ENCODE results near the gene CHD9.
"Not testable (repeated sequence)": the region's sequence is repeated elsewhere in the genome, so short reads cannot be mapped to it uniquely, and the experiment has no call there.

The CHD9 gene

DNA sequence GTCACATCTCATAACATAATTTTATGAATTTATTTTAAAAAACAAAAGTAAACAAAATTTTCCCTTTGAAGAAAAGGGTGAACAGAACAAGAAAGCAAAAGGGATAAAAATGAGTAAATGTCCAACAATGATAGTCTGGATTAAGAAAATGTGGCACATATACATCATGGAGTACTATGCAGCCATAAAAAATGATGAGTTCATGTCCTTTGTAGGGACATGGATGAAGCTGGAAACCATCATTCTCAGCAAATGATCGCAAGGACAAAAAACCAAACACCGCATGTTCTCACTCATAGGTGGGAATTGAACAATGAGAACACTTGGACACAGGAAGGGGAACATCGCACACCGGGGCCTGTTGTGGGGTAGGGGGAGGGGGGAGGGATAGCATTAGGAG, 3.5 kb upstream of the CHD9 start:
- not testable (repeated sequence) for DNase-seq

DNA sequence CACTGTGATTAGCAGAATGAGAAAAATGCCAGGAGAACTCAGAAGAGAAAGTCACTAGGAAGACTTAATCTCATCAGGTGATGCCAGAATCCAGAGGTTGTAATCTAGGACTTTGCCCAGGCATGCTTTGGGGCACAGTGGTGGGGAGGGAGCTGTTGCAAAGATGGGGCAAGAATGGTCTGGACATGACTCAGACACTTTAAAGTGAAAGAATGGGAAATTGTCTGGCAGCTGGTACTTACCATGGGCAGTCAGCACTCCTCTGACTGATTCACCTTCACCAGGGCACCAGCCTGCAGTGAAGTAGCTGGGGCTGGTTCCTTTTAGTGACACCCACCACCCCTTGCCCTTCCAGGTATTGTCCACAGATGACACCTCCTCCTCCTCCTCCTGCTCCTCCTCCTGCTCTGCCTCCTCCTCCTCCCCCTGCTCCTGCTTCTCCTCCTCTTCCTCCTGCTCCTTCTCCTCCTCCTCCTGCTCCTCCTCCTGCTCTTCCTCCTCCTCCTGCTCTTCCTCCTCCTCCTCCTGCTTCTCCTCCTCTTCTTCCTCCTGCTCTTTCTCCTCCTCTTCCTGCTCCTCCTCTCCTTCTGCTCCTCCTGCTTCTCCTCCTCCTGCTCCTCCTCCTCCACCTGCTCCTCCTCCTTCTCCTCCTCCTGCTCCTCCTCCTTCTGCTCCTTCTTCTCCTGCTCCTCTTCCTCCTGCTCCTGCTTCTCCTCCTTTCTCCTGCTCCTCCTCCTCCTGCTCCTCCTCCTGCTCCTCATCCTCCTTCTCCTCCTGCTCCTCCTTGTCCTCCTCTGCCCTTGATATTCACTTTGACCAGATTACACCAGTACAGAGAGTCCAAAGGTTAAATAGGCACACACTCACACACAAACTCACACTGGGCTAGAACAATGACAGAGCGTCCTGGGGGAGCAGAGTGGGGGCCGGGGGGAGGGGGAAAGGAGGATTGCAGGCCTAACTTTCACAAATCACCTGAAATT, 2.0 kb upstream of the CHD9 start, which contains the start of gene CHD9NB:
CHD9NB (minus strand) TSS at position 379 of the 983 bp plus-strand sequence. CDS start 8,739 bp downstream, outside the sequence.
- DNase-seq = peak; percentile 50

DNA sequence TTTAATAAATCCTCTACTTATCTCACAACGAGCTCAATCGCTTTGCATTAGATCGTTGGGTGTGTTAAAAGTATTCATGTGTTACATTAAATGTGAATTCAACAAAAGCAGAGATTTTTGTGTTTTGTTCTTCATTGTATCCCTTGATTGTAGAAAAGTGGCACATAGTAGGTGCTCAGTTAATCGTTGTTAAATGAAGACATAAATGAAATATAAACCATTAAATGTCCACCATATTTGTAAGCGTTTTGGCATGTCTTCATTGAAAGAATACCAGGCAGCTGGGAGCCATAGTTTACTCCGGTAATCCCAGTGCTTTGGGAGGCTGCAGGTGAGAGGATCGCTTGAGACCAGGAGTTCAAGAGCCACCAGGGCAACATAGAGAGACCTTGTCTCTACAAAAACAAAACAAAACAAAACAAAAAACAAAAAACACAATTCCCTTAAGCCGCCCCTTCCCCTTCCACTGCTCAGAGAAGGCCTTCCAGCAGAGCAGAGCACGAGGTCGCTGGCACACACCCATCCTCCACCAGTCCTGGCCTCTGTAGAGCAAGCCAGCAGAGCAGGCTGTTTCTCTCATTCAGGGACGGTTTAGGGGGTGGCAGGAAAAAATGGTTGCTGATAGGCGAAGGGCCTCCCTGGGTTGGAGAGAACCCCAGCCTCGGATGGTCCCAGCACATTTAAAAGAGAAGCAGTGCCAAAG, 673 bp upstream of the CHD9 start:
- no peak for DNase-seq

DNA sequence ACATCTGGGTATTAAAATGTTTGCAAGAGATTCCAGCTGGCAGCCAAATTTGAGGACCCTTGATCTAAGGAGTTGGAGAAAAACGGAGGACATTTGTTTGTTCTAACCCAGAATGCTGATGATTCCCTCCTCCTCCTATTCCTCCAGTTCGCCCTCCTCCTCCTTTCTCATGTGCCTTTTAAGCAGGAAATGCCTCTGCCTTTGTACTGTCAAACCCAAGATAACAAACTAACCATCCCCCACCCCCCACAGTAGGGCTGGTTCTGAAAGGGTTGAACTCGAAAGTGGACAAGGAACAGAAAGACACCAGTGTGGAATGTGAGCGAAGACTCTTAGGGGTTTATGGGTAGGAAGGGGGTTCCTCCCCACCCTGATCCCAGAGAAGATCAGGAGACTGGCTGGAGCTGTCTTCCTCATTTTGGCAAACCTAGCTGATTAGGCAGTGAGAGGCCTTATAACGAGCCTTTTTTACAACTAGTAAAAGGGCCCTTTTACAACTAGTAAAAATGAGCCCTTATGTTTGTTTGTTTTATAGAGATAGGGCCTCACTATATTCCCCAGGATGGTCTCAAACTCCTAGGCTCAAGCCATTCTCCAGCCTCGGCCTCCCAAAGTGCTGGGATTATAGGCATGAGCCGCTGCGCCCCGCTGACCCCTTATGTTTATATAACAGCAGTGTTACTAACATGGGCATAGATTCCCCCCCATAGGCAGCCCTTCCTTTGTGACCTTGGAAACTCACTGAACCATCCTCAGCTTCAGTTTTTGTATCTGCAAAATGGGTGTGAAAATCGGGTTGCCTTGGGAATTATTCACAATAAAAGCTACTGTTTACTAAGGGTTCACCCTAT, 975 bp downstream of the CHD9 start:
- DNase-seq = peak; percentile 25

DNA sequence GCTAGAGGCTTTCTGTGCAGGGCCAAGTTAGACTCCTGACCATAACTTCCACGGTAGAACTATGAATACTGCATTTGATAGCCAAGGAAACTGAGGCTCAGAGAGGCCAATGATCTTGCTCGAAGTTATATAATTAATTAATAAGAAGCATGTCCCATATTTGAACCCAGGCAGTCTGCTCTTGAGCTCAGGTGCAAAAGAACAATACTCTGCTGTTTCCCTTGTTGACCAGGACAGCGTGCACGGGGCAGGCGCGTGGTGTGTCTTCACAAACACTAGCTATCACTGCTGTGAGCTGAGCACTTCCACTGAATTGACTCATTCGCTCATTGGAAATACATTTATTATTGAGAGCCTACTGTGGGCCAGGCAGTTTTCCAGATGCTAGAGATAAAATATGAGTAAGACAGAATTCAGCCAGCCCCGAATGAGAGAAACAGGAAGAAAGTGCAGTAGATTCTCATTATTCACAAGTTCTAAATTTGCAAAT, 1.6 kb downstream of the CHD9 start:
- DNase-seq = no peak

DNA sequence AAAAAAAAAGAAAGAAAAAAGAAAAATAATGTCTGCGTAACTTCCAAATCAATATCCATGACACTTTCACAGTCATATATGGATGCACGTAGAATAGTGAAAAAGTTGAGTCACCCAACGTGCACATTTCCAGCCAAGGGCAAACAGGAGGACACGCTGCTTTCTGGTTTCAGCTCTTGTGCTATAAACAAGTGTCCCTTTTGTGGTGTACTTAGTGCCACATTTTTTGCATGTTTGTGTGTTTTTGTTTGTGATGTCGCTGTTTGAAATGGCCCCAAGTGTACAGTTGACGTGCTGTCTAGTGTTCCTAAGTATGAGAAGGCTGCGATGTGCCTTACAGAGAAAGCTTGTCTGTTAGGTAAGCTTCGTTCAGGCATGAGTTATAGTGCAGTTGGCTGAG, 2.9 kb downstream of the CHD9 start:
- DNase-seq = no peak

DNA sequence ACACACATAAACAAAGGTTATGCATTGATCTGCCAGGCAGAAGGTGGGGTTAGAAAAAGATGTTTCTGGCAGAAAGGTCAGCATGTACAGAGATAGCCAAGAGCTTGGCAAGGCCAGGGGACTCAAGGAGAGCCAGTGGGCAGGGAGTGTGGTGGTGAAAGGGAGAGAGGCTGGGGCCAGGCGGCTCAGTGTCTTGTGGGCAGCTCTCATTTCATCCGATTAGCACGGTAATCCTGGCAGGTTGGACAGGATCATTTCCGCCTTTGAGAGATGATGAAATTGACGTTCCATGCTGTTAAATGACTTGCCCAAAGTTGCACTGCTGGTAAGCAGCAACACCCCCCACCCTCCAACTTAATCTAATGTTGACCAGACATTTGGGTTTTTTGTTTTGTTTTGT, 3.6 kb downstream of the CHD9 start:
- no peak for DNase-seq

DNA sequence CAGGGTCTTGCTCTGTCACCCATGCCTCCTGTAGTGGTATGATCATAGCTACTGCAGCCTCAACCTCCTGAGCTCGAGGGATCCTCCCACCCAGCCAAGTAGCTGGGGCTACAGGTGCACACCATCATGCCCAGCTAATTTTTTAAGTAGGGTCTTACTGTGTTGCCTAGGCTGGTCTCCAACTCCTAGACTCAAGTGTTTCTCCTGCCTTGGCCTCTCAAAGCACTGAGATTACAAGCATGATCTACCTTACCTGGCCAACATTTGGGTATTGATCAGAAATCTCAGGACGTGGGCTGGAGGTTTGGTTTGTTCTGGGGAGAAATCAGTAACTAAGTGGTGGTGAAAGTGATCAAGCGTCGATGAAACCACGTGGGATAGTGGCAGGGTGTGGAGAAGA, 4.1 kb downstream of the CHD9 start:
- DNase-seq = no peak

DNA sequence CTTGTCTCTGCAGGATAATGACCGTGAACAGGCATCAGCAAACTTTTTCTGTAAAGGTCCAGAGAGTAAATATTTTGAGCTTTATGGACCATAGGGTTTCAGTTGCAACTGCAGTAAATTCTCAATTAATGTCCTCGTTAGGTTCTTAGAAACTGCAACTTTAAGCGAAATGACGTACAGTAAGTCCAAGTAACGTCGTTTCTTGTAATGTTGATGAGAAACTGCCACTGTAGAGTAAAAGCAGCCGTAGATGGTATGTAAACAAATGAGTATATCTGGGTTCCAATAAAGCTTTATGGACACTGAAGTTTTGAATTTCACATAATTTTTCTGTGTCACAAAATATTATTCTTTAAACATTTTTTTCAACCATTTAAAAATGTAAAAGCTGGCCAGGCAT, 4.9 kb downstream of the CHD9 start:
- no peak for DNase-seq

DNA sequence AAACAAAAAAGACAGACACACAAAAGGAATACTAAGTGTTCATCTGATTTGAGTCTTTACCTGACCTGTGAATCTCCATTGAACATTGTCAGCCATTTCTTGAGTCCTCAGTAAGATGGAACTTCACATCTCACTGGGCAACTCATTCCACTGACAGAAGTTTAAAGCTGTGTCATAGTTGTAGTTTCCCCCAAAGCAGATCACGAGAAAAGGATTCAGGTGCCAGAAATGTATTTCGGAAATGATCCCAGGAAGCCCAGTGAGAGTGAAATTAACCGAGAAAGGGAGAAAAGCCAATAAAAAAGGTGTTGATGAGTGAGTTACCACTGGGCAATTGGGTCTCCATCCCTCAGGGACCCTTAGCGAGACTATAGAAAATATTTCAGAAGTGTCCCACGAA, 6.5 kb downstream of the CHD9 start:
- no peak for DNase-seq

DNA sequence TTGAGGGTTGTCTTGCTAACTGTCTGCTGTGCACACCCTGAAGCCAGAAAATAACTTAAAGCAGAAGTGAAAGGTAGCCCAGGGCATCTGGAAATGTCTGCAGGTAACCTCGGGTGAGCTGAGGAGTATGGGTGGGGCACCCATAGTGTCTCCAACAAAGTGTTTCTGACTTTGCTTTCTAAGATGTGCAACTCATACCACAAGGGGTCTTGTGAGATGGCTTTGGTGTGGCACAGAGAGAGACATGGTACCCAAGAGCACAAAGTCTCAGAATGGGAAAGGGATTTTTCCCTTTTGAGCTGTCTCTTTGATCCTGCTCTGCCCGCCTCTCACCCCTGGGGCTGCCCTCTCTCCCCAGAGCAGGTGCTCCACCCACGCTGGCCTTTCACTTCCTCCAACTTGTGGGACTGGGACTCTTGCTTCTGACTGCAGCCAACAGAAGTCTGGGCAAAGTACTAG, 6.9 kb downstream of the CHD9 start:
- DNase-seq = no peak

DNA sequence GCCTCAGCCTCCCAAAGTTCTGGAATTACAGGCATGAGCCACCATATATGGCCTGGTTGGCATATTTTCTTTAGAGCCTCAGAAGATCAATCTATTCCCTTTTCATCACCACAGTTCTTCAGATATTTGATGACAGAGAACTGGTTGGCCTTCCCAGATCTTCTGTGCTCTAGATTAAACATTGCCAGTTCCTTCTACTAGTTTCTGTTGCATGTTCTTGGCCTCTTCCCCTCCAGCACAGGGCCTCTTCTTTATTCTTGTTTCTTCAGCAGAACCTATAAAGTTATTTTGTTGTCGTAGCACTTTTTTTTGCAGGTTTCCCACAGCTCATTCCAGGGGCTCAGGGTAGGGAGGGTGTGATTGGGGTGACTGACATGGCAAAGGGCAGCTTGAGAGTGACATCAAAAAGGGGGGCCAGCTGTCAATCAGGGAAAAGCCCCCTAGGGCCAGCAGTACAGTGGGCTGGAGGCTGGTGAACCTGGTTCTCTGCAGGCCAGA, 9.3 kb downstream of the CHD9 start:
- no peak for DNase-seq

DNA sequence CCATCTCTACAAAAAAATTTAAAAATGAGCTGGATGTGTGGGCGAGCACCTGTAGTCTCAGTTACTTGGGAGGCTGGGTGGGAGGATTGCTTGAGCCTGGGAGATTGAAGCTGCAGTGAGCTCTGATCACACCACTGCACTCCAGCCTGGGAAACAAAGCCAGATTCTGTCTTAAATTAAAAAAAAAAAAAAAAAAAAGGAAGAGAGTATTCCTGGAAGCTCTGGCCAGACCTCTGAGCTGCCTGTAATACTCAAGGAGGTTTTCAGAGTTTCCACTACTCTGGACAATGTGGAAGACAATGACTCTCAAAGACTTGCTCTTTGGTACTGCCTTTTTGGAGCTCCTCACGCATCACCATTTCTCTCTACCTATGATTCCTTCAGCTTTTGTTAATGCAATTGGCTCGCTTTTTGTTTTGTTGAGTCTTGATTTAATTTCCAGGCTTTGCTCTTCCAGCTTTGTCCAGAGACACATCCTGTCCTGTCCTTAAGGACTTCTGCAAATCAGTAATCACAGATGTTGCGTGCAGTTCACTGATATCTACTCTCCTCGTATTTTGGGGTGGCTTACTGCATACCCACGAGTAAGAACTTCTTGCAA, 10.8 kb downstream of the CHD9 start:
- no peak for DNase-seq

DNA sequence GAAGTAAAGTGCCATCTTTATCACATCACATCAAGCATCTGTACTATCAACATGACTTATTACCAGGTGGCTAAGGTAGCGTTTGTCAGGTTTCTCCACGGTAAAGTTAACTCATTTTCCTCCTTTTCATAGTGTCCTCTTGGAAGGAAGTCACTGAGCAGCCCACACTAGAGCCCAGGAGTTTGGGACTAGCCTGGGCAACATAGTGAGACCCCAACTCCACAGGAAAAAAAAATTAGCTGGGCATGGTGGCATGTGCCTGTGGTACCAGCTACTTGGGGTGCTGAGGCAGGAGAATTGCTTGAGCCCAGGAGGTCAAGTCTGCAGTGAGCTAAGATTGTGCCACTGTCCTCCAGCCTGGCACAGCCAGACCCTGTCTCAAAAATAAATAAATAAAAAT, 12.9 kb downstream of the CHD9 start:
- no peak for DNase-seq

DNA sequence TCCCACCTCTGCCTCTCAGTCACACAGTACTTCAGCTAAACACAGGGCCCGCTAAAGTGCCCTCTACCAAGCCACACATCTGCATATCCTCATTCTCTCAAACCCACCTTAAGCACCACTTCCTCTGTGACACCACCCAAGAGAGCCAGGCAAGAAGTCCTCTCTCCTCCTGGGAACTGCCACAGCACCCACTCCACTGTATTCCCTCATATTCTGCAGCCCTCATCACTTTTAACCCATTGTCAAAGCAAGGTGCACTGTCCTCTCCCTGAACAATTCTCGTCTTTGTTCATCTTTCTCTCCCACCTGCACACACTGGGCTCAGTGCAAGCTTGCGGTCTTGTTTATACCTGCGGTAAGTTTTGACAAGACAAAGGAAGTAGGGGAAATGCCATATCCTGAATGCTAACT, 13.6 kb downstream of the CHD9 start:
- DNase-seq = no peak

DNA sequence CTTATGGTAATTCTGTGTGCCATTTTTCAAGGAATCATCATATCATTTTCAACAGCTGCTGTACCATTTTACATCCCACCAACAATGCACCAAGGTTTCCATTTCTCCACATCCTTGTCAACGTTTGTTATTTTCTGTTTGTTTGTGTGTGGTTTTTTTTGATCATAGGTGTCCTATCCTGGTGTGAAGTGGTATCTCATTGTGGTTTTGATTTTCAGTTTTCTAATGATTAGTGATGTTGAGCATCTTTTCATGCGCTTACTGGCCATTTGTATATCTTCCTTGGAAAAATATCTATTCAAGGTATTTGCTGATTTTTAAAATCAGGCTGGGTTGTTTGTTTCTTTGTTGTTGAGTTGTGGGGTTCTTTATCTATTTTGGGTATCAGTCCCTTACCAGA, 15.0 kb downstream of the CHD9 start:
- DNase-seq = no peak

DNA sequence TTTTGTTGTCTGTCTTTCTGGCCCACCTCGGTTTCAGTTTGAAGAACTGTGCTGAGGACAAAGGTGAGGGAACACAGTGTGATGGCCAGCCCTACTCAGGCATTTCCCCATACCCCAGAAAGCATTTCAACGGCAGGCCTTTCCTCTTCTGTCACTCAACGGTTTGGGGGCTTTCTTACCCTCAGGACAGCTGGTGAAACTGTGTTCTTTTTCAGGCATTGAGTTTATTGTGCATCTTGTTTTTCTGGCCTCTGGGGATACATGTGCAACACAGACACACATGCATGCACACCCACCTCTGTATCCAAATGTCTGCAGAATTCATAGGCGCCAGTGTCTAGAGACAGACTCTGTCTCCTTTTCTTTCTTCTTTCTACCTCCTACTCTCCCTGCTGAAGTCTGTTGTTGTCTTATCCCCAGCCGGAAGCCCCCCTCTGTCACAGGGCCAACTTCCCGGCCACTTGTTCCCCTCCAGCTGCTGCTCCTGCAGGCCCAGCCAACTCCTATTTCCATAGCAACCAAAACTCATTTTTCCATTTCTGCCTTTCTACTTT, 17.0 kb downstream of the CHD9 start:
- DNase-seq = peak; percentile 93

DNA sequence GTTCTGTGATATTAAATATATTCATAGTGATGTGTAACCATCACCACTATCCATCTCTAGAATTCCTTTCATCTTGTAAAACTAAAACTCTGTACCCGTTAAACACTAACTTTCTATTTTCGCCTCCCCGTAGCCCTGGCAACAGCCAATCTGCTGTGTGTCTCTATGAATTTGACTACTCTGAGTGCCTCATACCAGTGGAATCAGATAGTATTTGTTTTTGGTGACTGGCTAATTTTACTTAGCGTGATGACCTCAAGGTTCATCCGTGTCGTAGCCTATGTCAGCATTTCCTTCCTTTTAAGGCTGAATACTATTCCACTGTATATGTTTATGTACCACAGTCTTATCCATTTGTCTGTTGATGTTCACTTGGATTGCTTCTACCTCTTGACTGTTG, 18.2 kb downstream of the CHD9 start:
- no peak for DNase-seq

DNA sequence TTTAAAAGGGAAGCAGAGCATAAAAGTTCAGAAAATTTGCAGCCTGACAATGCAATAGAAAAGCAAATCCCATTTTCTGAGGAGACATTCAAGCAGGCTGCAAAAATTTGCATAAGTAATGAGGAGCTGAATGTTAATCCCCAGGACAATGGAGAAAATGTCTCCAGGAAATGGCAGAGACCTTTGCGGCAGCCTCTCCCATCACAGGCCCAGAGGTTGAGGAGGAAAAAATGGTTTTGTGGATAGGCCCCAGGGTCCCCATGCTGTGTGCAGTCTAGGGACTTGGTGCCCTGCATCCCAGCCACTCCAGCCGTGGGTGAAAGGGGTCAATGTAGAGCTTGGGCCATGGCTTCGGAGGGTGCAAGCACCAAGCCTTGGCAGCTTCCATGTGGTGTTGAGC, 19.5 kb downstream of the CHD9 start:
- DNase-seq = not testable (repeated sequence)

DNA sequence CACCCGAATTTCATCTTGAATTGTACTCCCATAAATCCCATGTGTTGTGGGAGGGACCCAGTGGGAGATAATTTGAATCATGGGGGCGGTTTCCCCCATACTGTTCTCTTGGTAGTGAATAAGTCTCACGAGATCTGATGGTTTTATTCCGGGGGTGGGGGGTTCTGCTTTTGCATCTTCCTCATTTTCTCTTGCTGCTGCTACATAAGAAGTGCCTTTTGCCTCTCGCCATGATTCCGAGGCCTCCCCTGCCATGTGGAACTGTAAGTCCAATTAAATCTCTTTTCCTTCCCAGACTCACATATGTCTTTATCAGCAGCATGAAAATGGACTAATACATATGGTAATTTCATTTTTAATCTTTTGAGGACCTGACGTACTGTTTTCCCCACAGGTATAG, 20.7 kb downstream of the CHD9 start:
- not testable (repeated sequence) for DNase-seq

DNA sequence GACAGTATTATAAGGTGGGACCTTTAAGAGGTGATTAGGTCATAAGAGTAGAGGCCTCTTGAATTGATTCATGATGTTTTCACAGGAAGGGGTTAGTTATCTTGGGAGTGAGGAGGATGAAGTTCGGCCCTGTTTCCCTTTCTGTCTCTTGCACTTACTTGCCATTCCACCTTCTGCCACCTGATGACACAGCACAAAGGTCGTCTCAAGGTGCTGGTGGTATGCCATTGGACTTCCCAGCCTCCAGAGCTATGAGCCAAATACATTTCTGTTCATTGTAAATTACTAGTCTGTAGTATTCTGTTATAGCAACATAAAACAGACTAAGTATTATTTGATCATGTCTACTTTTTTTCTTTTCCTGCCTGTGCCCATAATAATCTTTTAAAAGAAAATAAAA, 23.5 kb downstream of the CHD9 start:
- no peak for DNase-seq
